ENCODE results near the gene EVX2.

The EVX2 gene

DNA sequence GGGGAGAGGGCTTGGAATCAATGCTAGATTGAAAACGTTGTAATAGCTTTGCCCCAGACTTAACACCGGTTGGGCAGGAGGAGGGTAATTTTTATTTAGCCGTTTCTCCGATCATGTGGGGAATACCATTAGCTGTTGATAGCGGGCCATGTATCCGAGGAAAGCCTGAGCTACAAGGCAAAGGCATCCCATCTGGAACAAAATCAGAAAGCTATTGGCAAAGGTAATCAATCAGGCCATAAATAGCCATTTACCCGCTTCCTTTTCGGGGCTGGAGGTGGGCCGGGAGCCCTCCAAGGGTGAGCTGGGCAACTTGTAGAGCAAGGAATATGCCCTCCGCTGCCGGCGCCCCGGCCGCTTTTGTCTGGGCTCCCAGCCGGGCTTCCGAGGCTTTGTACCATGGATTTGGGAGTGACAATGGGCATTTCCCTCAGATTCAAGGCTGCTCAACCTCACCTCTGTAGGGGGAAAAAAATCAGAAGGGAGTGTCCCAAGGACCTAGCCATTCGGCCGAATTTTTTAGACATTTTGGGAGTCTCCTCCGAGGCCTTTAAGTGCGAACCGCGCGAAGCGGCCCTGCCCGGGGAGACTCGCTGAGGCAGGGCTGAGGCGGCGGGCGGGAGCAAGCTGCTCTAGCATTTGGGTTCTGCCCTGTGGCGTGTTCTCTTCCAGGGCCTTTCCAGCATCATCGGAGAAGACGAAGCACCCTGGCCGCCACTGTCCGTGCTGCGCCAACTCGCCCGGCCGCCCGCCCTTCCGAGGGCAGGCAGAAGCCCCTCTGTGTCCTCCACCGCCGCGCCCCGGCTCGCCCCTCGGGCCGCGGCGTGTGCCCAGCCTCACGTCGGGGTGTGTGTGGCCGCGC, 37.7 kb upstream of the EVX2 start:
- no peak for DNase-seq

DNA sequence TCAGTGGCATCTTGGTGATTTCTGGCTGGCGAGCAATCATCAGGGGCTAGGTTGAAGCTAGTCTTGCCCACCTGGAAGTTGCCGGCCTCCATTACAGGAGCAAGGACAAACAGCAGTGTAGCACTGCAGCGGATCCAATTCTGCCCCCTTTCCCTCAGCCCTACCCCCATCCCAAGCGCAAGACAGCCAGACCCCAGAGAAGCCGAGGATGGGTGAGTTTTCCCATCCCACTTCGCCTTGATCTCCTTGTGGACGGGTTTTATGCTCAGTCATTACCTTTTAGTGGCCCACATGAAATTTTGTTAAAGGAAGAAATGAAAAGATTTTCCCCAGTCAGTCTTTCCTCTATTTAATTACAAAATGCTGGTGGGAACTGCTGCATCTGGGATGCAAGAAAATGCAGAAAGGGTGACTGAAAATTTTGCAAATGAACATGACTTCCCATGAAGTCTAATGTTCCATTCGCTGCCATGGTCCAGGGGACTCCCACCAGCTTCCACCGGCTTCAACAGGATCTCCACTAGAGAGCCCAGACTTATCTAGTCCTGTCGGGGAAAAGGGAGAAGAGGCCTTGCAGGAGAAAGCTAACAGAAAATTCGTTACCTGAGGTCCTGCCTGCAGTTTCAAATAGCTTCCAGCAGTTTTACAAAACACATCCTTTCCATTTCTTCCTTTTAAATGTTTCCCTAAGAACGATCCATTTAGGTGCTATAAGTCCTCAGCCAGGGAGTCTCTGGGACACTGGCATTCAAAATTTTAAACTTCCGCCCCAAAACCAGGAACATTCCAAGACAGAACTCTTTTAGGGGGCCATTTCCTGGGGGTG, 36.8 kb upstream of the EVX2 start:
- no peak for DNase-seq

DNA sequence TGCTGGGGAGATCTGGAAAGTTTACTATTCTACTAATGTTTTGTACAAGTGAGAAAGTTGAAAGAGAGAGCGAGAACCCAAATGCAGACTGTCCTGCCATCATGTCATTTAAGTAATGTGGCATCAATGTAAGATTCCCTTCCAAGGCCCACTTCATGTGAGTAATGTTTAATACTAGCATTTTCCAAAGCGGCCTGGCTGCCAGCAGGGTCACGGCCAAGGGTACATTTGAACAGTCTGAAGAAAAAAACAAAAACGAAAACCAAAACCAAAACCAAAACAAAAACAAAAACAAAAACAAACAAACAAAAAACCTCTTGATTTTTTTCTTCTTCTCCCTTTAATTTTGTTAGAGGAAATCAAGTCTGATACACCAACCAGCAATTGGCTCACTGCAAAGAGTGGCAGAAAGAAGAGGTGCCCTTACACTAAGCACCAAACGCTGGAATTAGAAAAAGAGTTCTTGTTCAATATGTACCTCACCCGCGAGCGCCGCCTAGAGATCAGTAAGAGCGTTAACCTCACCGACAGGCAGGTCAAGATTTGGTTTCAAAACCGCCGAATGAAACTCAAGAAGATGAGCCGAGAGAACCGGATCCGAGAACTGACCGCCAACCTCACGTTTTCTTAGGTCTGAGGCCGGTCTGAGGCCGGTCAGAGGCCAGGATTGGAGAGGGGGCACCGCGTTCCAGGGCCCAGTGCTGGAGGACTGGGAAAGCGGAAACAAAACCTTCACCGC, 35.0 kb upstream of the EVX2 start:
- no peak for DNase-seq

DNA sequence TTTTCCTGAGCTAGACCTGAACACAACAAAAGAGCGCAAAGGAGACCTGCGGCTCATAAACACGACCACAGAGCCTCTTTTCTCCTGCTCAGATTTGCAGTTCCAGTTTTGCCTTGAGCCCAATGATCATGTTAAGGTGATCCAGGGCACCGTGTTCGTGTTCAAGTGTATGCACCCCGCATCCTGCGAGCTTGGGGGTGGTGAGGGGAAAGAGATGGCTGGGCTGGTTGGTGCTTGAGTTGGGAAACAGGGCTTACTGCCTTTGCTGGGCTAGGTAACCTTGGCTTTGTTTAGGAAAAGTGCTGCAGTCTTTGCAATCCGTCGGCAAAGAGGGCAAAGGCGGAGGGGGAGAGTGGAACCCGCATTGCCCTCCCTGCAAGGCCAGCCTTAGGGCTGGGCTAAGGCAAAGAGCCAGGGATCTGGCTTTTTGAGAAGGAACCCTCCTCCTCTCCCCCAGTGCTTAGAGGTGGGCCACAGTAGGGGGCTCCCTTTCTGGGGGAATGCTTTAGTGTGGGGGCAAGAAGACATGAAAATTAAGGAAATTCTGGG, 34.1 kb upstream of the EVX2 start:
- no peak for DNase-seq

DNA sequence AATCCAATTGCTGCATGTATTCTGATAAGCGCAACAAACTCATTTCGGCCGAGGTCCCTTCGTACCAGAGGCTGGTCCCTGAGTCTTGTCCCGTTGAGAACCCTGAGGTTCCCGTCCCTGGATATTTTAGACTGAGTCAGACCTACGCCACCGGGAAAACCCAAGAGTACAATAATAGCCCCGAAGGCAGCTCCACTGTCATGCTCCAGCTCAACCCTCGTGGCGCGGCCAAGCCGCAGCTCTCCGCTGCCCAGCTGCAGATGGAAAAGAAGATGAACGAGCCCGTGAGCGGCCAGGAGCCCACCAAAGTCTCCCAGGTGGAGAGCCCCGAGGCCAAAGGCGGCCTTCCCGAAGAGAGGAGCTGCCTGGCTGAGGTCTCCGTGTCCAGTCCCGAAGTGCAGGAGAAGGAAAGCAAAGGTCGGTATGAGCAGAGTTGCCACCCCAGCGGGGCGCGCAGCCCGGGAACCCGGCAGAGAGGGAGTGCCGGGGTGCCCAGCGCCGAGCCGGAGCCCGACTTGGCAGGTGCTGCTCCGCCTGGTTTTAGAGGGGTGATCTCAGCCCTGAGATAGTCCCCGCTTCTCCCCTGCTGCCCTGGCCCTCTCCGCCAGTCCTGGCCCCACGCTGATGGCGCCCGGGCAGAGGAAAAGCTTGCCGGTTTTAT, 33.5 kb upstream of the EVX2 start:
- no peak for DNase-seq

DNA sequence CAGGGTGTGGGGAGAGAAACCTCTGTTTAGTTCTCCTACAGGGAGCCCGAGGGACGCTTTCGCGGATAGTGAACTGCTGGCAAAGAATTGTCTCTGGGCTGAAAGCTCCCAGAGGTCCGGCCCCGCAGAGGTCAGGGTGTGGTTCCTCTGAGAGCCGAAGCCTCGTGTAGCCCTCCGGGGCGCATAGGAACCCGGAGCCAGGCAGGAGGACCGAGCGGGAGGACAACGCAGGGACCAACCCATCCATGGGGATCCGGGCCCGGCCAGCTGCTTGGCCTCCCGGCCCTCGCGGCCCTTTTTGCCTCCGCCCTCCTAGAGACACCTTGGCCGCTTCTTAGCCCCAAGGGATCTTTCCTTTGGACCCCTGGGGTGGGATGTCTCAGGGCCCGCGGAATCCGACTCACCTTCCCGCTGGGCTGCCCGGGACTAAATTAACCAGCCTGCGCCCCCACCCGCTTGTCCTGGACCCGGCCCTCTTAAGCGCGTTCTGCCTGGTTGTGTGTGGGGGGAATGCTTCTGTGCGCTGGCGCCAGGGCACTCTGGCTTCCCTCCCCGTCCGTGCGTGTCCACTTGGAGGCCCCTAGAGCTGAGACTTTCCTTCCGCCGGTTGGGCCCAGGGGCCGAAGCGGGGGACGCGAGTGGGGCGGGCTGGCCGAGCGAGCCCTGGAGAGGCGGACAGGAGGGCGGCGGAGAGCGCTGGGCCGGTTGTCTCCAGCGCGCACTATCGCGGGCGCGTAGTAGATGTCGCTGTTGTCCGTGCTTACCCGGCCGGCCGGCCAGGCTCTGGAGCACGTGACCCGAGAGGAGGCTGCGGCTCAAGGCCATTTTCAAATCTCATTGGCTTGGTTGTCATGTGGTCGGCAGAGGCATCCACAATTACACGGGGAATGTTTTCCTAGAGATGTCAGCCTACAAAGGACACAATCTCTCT, 32.4 kb upstream of the EVX2 start, which contains the start of gene HOXD10:
HOXD10 (plus strand) TSS at position 896 of the 931 bp plus-strand sequence. CDS start 56 bp downstream, outside the sequence.
- no peak for DNase-seq

DNA sequence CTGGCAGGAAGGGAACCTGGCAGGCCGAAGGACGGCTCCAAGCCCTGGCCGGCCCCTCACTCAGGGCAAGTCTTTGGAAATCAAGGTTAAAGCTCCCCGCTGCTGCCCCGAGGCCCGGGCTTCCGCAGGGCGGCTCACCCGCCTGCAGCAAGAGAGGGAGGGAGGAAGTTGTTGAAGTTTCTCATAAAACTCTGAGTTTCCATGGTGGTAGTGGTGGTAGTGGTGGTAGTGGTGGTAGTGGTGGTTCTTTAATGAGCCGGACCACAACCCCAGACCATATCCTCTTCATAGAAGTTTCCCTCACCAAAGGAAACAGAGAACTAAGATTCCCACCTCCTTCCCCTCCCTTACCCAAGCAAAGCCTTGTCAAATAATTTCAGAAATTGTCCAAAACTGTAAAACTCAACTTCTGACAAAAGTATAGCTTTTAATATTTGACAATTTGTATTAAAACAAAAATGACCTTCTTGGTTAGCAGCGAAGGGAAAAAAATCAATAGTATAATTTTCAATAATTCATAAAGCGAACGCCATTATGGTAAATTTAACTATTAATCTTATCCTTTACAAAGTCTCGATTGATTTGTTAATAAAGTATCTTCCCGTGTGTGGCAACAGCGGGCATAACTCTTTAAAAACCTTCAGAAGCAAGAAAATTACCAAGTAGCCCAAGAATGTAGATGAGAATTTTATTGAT, 31.3 kb upstream of the EVX2 start:
- no peak for DNase-seq

DNA sequence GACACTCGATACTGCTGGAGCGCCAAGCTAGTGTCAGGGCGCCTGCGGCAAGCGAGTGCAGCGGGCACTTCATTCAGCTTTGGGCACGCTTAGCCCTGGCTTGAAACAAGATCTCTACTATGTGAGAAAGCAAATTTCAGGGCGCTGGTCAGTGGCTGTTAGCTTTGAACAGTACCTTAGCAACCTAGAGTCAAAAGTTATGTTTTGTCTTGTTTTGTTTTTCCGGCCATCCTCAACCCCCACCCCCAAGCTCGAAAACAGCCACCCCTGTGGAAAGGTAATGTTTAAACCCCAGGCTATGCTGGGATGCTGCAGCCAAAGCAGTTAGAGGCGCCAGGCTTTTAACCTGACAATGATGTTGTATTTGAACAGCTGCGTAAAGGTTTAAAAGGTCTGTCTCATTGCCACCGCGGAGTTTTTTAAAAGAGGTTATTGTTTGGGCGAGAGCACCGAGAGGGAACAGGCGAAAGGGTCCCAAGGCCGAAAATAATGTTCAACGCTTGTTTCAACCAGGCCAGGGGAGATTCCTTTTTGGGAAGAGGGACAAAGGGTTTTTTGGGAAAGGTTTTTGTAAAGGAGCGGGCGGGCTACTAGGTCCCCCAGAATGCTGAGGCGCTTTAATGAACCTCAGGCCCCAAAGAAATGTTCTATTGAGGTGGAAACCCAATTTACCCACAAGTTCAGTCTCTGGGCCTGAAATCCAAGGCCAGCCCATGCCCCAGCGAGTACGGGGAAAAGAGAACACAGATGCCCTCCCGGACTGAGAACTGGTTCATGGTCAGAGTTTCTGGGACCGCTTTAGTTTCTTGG, 30.6 kb upstream of the EVX2 start:
- no peak for DNase-seq

DNA sequence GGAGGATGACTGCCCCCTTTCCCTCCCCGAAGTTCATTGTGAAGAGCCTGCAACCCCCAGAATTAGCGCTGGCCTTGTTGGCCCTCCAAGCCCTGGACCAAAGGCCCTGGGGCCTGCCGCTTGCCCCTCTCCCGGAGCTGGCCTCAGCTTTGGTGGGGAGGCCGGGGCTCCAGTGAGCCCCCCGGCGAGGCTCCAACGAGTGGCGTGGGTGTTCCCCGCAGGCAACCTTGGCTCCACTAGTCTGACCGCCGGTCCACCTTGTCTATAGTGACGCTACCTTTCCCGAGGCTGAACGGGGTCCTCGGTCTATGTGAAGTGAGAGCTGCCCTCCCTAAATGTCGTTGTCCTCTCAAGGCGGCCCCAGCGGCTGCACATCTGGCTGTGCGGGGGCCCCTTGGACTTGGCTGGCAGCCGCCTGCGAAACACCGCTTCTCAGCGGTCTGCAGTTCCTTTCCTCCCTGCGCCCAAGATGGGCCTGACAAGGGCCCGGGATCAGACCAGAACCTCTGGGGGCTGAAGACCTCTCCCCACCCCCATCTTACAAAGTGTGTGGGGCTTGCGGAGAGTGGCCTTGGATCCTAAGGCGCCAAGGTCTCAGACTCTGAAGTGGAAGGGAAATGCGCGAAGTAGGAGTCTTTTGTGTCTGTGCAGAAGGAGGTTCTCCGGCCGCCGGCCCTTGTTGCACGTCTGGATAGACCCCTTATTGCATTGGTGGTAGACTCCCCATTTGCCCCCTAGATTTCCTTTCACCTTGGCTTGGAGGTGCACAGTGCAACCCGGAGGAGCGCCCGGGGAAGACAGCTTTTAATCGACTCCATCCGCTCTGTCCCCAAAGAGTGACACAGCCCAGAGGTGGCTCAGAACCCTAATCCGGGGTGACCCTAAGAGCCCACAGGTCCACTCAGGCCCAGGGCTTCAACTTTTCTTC, 28.9 kb upstream of the EVX2 start:
- DNase-seq: no peak

DNA sequence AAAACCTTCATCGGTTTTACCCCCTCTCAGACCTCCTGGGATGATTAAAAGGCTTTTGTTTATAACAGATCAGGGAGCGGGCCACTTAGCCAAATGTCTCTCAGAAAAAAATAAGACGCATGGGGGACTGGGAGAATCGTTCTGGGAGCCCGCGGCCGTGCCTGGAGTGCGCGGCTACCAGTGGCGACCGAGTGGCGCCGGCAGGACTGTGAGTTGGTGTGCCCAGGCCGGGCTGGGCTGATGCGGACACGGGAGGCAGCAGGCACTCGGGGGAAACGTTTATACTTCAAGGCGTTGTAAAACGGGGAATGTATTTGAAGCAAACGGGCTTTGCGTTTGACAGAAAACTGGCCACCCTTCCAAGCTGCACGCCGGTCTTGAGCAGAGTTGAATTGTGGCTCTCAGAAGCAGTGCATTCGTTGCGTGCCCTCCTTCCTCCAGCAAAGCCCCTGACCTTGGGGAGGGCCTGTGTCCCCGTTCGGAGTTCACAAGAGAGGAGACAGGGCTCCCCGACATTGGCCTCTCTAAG, 28.1 kb upstream of the EVX2 start:
- no peak for DNase-seq

DNA sequence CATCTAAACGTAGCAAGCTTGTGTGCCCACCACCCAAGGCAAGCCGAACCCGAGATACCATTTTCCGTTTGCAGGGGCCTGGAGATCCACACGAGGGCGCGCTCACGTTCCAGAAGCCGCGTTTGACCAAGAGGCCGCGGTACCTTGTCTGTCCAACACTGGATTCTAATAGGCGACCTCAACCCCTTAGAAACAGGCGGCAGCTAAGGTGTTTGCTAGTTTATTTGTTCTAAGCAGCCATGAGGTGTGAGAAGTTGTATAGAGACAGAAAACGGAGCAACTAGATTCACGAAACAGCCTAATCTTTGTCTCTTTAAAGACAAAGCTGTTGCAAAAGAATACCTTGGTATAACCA, 27.5 kb upstream of the EVX2 start:
- no peak for DNase-seq

DNA sequence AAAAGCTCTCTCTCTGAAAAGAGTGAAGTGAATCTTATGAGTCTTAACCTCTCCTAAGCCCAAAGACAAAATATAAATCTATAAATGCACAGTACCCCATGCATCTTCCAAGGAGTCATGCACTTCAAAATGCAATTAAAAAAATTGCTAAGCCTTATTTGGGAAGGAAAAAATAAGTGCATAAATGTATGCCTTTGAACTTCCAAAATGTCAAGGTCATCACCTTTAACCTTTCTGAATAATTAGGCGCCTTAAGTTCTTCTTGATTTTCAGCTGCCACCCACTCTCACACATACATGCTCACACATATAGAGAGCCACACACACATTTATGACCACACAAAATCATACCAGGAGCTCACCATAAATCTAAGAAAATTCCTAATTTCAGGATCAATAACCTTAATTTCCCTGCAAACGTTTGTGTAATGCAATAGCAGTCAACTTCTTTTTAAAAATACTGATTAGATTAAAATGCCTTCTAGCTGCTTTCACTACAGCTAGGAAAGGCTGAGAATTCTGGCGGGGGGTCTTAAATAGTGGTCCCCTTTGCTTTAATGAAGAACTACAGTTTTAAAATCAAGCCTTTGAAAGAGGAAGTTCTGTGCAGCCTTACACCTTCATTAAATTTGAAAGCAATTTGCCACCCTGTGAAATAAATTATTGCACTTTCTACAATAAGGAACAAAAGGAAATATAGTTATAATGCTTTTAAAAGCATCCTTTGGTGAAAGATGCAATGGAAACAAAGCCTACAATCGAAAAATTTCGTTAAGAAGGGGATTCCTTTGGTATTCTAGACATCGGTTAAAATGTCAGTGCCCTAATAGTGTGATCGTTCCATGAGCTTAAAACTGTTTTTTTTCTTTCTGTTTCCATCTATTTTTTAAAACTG, 26.9 kb upstream of the EVX2 start:
- DNase-seq: no peak

DNA sequence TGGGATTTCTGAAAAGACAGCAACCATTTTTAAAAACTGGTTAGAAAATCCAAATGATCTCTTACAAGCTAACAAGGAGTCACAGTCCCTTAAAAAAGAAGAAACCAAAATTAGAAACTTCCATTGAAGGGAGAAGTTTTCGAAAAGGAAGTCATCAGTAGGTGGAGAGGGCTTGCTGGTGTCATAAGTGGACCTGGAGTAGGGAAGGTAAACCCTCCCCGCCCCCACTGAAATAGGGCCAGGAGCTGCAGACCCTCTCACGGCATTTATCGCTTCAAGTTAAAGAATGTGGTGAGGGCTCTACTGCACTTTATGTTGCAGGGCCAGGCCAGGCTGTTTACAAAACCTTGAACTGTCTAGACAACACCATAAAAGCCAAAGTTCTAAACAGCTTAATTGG, 26.2 kb upstream of the EVX2 start:
- DNase-seq: no peak

DNA sequence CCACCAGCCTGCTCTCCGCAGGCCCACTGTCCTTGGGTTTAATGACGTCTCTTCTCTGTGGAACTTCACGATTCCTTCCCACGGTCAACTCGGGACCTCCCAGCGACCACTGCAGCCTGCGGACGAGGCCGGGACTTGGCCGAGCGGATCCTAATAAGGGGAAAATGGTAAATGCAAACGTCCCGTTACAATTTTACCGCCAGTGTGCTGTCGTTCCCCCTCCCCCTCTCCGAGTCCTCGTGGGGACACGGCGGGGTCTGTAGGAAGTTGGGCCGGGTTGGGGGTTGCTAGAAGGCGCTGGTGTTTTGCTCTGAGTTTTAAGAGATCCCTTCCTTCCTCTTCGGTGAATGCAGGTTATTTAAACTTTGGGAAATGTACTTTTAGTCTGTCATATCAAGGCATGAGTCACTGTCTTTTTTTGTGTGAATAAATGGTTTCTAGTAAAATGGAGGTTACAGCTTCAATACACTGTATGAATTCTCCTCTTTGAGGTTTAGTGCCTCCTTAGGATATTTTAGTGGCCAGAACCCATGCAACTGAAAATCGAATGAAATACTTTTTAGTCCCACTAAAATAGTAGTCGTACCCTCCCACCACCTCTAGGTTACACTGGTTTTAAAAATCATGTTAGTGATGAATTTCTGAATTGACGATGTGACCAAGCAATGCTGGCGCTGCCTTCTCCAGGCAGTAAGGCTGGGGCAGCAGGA, 25.6 kb upstream of the EVX2 start:
- no peak for DNase-seq

DNA sequence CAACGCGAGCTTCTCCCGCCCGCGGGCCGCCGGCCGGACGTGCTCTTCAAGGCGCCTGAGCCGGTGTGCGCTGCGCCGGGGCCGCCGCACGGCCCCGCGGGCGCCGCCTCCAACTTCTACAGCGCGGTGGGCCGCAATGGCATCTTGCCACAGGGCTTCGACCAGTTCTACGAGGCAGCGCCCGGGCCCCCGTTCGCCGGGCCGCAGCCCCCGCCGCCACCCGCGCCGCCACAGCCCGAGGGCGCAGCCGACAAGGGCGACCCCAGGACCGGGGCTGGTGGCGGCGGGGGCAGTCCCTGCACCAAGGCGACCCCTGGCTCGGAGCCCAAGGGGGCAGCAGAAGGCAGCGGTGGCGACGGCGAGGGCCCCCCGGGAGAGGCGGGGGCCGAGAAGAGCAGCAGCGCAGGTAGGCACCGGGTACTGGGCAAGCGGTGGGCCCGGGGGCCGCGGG, 24.0 kb upstream of the EVX2 start:
- no peak for DNase-seq
